Smooth muscle cell (in vitro differentiated cells): ENCODE results near the gene VPS36. TPM values are rescaled to one million over a fixed set of nuclear protein-coding genes. Genes with fewer than 3 reads are reported as not detected.

ENCODE experiments used
- DNase-seq: peaks from one replicate; lab custom pipeline; 2025; ENCODE audit not compliant: unreplicated experiment; lab: John Stamatoyannopoulos, UW
- H2AFZ ChIP-seq: fragments of 200-600 bp; sonication (generic); 2 replicates; pipeline ENCODE4 v1.6.0; 2016; ENCODE audit warnings: antibody characterized with exemption, low read depth, mild to moderate bottlenecking
- H3F3A ChIP-seq: fragments of 200-600 bp; sonication (generic); 2 replicates; pipeline ENCODE4 v1.6.0; 2017; ENCODE audit warnings: antibody characterized with exemption, low read depth
- H3K27ac ChIP-seq: fragments of 200-600 bp; sonication (generic); 2 replicates; pipeline ENCODE4 v1.5.1; 2016; ENCODE audit warnings: low read depth, mild to moderate bottlenecking
- H3K27me3 ChIP-seq: fragments of 200-600 bp; sonication (generic); 2 replicates; pipeline ENCODE4 v1.6.1; 2016; ENCODE audit warnings: low read depth, mild to moderate bottlenecking
- H3K36me3 ChIP-seq: fragments of 200-600 bp; sonication (generic); 2 replicates; pipeline ENCODE4 v1.5.1; 2016; ENCODE audit warnings: low read depth
- H3K4me1 ChIP-seq: fragments of 200-600 bp; sonication (generic); 2 replicates; pipeline ENCODE4 v1.5.1; 2016; ENCODE audit warnings: low read depth
- H3K4me2 ChIP-seq: fragments of 200-600 bp; sonication (generic); 2 replicates; pipeline ENCODE4 v1.6.0; 2016; ENCODE audit warnings: mild to moderate bottlenecking
- H3K4me3 ChIP-seq: fragments of 200-600 bp; sonication (generic); 2 replicates; pipeline ENCODE4 v1.5.1; 2016; ENCODE audit warnings: mild to moderate bottlenecking
- H3K79me2 ChIP-seq: fragments of 200-600 bp; sonication (generic); 2 replicates; pipeline ENCODE4 v1.6.0; 2016; ENCODE audit warnings: low read depth, mild to moderate bottlenecking
- H3K9ac ChIP-seq: fragments of 200-600 bp; sonication (generic); 2 replicates; pipeline ENCODE4 v1.6.0; 2016; ENCODE audit warnings: low read depth
- H3K9me3 ChIP-seq: fragments of 200-600 bp; sonication (generic); replicated peaks from 2 replicates; pipeline ENCODE4 v1.5.1; 2016; ENCODE audit warnings: low read depth
- H4K20me1 ChIP-seq: fragments of 200-600 bp; sonication (generic); 2 replicates; pipeline ENCODE4 v1.6.0; 2016; ENCODE audit warnings: low read depth
- WGBS: methylation state at CpG from one replicate; pipeline ENCODE4 v1.1.7; 2016; ENCODE audit warnings: low lambda C conversion rate; 5-methylcytosine and 5-hydroxymethylcytosine counted together
- polyA plus RNA-seq: library from polyadenylated mRNA; unstranded; fragments of >200 nt; fragmentation: Nextera tagmentation; extraction: Ambion mirVana; gene quantifications from 2 replicates; pipeline ENCODE4 v1.2.1, GENCODE V29; 2016
- total RNA-seq: library from RNA; depleted of rRNA; stranded (reverse); fragments of >200 nt; gene quantifications from 2 replicates; pipeline ENCODE4 v1.2.3, GENCODE V29; 2014
- TF ChIP-seq, protein P1 (sequence below): fragments of 200-600 bp; sonication (generic); IDR thresholded peaks from 2 replicates; pipeline ENCODE4 v1.5.1; 2017; ENCODE audit warnings: borderline replicate concordance, mild to moderate bottlenecking, antibody characterized with exemption; ENCODE audit not compliant: insufficient read depth, poor library complexity, severe bottlenecking

Gene VPS36
- total and polyA plus RNA-seq, 2 experiments from 2014 or later = 18.2 to 31.7 TPM

DNA sequence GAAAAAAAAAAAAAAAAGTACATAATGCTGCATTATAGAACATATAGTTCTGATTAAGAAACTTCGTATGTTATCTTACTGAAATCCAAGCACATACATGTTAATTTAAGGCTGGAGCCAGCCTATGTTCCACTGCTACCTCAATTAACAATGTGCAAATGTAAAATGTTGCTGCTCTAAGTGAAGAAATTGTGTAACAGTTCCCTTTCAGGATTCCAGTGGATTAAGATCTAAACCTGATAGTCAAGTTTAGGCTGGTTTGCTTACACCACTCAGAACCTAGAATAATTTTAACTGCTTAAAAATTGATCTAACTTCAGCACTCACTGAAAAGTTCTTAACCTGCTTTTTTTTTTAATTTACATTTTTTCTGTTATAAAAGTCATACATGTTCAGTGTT, 4.2 kb downstream of the VPS36 start:
- Histone ChIP-seq H3K4me3 (no peak overlapping the region), H3K4me2 (no peak overlapping the region), H2AFZ (no peak overlapping the region), H3K36me3 (no peaks in the 10 kb centered on the region), H3K79me2 (peaks cover 69% of the 10 kb centered on the region), H3K4me1 (peaks cover 9% of the 10 kb centered on the region), H3K27ac (no peak overlapping the region), H3K9me3 (no peaks in the 10 kb centered on the region), H3F3A (no peaks in the 10 kb centered on the region), H3K9ac (no peak overlapping the region), H4K20me1 (peaks cover 36% of the 10 kb centered on the region), H3K27me3 (no peaks in the 10 kb centered on the region)
- WGBS = 70% methylated on average over 1 of the region's 1 CpG
- TF ChIP-seq, protein P1, sequence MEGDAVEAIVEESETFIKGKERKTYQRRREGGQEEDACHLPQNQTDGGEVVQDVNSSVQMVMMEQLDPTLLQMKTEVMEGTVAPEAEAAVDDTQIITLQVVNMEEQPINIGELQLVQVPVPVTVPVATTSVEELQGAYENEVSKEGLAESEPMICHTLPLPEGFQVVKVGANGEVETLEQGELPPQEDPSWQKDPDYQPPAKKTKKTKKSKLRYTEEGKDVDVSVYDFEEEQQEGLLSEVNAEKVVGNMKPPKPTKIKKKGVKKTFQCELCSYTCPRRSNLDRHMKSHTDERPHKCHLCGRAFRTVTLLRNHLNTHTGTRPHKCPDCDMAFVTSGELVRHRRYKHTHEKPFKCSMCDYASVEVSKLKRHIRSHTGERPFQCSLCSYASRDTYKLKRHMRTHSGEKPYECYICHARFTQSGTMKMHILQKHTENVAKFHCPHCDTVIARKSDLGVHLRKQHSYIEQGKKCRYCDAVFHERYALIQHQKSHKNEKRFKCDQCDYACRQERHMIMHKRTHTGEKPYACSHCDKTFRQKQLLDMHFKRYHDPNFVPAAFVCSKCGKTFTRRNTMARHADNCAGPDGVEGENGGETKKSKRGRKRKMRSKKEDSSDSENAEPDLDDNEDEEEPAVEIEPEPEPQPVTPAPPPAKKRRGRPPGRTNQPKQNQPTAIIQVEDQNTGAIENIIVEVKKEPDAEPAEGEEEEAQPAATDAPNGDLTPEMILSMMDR = no peak
- no peak for DNase-seq

DNA sequence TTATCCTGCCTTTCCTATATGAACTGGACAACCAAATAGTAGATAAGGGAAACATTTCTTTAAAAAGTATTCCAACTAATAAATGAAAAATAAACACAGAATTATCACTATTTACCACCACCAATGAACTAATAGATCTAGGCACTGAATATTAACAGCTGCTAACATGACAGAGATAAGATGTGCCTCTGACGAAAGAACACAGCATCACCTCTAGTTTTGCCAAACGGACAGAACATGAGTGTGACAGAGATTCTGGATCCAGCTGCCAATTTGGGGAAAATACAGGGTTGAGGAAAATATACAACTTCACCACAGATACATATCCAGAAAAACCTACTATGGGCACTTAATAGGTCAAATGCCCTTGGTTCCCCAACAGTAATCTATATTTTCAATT, 18.0 kb downstream of the VPS36 start:
- TF ChIP-seq, protein P1 = no peak
- no peak for DNase-seq
- peaks cover 14% of the 10 kb centered on the region for H3K36me3 ChIP-seq

DNA sequence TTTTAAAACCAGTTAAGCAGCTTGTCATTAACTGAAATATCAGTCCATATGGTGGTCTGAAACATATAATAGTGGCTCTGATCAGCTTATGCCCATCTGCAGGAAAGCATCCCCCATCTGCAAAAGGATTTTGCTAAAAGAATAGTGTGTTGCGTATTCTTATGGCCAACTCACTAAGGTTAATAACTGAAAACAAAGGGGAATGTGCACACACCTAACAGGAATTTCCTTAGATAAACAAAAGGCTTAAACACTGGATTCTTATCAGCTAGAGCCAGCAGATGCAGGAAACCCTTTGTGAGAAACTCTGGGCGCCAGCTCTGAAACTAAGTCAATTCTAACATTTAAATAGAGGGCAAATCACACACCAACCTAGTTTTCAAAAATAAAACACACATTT, 22.1 kb downstream of the VPS36 start:
- TF ChIP-seq, protein P1 = no peak
- DNase-seq = no peak
- no peak overlapping the region for H3K9ac ChIP-seq
- H3K27me3 ChIP-seq = no peaks in the 10 kb centered on the region
- no peak overlapping the region for H3K4me2 ChIP-seq
- H3K36me3 ChIP-seq = peaks cover 3% of the 10 kb centered on the region
- H3F3A ChIP-seq = no peaks in the 10 kb centered on the region
- no peaks in the 10 kb centered on the region for H3K9me3 ChIP-seq
- H3K27ac ChIP-seq = no peak overlapping the region
- peaks cover 3% of the 10 kb centered on the region for H4K20me1 ChIP-seq
- WGBS = 95% methylated on average over 2 of the region's 2 CpGs
- H3K79me2 ChIP-seq = no peaks in the 10 kb centered on the region
- no peak overlapping the region for H2AFZ ChIP-seq
- no peak overlapping the region for H3K4me3 ChIP-seq
- H3K4me1 ChIP-seq = no peaks in the 10 kb centered on the region

More for the DNA sequence above, 18.0 kb downstream of the VPS36 start:
- no peak overlapping the region for H3K4me2 ChIP-seq
- H3K9ac ChIP-seq = no peak overlapping the region
- H3K4me1 ChIP-seq = no peaks in the 10 kb centered on the region
- peaks cover 3% of the 10 kb centered on the region for H4K20me1 ChIP-seq
- no peaks in the 10 kb centered on the region for H3K27me3 ChIP-seq
- no peaks in the 10 kb centered on the region for H3K79me2 ChIP-seq
- H3F3A ChIP-seq = no peaks in the 10 kb centered on the region
- H3K4me3 ChIP-seq = no peak overlapping the region
- no peak overlapping the region for H3K27ac ChIP-seq
- 87% methylated on average over 2 of the region's 2 CpGs for WGBS
- H3K9me3 ChIP-seq = no peaks in the 10 kb centered on the region
- H2AFZ ChIP-seq = no peak overlapping the region

DNA sequence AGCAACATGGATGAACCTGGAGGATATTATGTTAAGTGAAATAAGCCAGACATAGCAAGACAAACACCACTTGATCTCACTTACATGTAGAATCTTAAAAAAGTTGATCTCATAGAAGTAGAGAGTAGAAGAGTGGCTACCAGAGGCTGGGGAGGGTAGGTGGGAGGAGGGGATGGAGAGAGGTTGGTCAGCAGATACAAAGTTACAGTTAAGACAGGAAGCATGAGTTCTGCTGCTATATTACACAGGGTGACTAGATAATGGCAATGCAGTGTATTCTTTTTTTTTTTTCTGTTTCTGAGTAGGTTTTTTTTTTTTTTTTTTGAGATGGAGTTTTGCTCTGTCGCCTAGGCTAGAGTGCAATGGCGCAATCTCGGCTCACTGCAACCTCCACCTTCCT, 29.2 kb downstream of the VPS36 start:
- no peak overlapping the region for H3K27ac ChIP-seq
- H3K9ac ChIP-seq = no peak overlapping the region
- no peaks in the 10 kb centered on the region for H3K36me3 ChIP-seq
- H3K4me1 ChIP-seq = no peaks in the 10 kb centered on the region
- no peaks in the 10 kb centered on the region for H3K9me3 ChIP-seq
- H3F3A ChIP-seq = no peaks in the 10 kb centered on the region
- no peak overlapping the region for H3K4me2 ChIP-seq
- H2AFZ ChIP-seq = no peak overlapping the region
- no peaks in the 10 kb centered on the region for H3K27me3 ChIP-seq
- TF ChIP-seq, protein P1 = no peak
- WGBS = 100% methylated on average over 1 of the region's 3 CpGs
- no peak for DNase-seq
- H3K79me2 ChIP-seq = no peaks in the 10 kb centered on the region
- H3K4me3 ChIP-seq = no peak overlapping the region
- H4K20me1 ChIP-seq = no peaks in the 10 kb centered on the region
